Ovary (tissue), 1 donor: ENCODE data around the gene DPP7.
"Not testable (repeated sequence)": the region's sequence is repeated elsewhere in the genome, so short reads cannot be mapped to it uniquely, and the experiment has no call there.

Experiments
- EP300 ChIP-seq: sonication (generic); formaldehyde crosslinking; IDR thresholded peaks from one replicate; pipeline ENCODE4 v1.6.1; 2017; ENCODE audit warnings: antibody characterized with exemption
- POLR2A ChIP-seq: fragments of 450-650 bp; IDR thresholded peaks from one replicate; pipeline ENCODE4 v1.6.1; 2017; ENCODE audit warnings: antibody characterized with exemption, mild to moderate bottlenecking, moderate library complexity

DNA sequence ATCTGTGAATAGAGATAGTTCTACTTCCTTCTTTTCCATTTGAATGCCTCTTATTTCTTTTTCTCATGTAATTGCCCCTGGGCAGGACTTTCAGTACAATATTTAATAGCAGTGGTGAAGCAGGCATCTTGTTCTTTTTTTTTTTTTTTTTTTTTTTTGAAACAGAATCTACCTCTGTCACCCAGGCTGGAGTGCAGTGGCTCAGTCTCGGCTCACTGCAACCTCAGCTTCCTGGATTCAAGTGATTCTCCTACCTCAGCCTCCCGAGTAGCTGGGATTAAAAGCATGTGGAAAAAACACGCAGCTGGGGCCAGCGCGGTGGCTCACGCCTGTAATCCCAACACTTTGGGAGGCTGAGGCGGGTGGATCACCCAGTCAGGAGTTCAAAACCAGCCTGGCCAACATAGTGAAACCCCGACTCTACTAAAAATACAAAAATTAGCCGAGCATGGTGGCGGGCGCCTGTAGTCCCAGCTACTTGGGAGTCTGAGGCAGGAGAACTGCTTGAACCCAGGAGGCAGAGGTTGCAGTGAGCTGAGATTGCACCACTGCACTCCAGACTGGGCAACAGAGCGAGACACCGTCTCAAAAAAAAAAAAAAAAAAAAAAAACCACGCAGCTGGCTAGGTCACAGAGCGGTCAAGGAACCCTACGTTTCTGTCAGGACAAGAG, 8.4 kb upstream of the DPP7 start:
- TF ChIP-seq EP300, POLR2A: not testable (repeated sequence)
